ENCODE results near the gene TMEM158. TPM values are rescaled to one million over a fixed set of nuclear protein-coding genes. Genes with fewer than 3 reads are reported as not detected.

The TMEM158 gene
- total and polyA plus RNA-seq, 2 donors from 2014 or later: 3.1 to 5.1 TPM

GRCh38 chr3:45188719-45189659 lies 37.1 kb downstream of the TMEM158 start:
- TF ChIP-seq CTCF (IDR thresholded peaks at IDR 0.05; ENCODE audit: borderline replicate concordance, extremely low read depth, insufficient read depth): no peak
- DNase-seq (peak in 2 of 5 donors; percentile 51 to 86), FAIRE-seq (no peak)
- no peak overlapping the region for H3K4me3 ChIP-seq (ENCODE audit: low read length in 3 of 3)
- no peaks in the 10 kb centered on the region for H3K27me3 ChIP-seq (ENCODE audit: control insufficient read depth, insufficient read depth, low read length)
- H3K9ac ChIP-seq (ENCODE audit: low read length in 3 of 3): no peak overlapping the region
- no peaks in the 10 kb centered on the region for H3K9me3 ChIP-seq (ENCODE audit: control insufficient read depth in 2 of 3, insufficient read depth in 1 of 3, low read length in 3 of 3)
- no peaks in the 10 kb centered on the region for H3K36me3 ChIP-seq (ENCODE audit: control insufficient read depth in 2 of 3, insufficient read depth in 3 of 3, low read length in 3 of 3)
- intact Hi-C loops (cut with DNase I): no loop called here
- H3K27ac ChIP-seq (ENCODE audit: low read depth in 2 of 2, low read length in 2 of 2): no peak overlapping the region
- no peaks in the 10 kb centered on the region for H3K4me1 ChIP-seq (ENCODE audit: control insufficient read depth in 2 of 3, insufficient read depth in 2 of 3, low read depth in 1 of 3, low read length in 3 of 3)

GRCh38 chr3:45187694-45188141 lies 38.4 kb downstream of the TMEM158 start:
- intact Hi-C loops (cut with DNase I): no loop called here
- Histone ChIP-seq H3K9me3 (ENCODE audit: control insufficient read depth in 2 of 3, insufficient read depth in 1 of 3, low read length in 3 of 3) (no peaks in the 10 kb centered on the region), H3K9ac (ENCODE audit: low read length in 3 of 3) (no peak overlapping the region), H3K4me3 (ENCODE audit: low read length in 3 of 3) (no peak overlapping the region), H3K36me3 (ENCODE audit: control insufficient read depth in 2 of 3, insufficient read depth in 3 of 3, low read length in 3 of 3) (no peaks in the 10 kb centered on the region), H3K27ac (ENCODE audit: low read depth in 2 of 2, low read length in 2 of 2) (no peak overlapping the region), H3K4me1 (ENCODE audit: control insufficient read depth in 2 of 3, insufficient read depth in 2 of 3, low read depth in 1 of 3, low read length in 3 of 3) (peaks cover 0 to 5% (median 0%) of the 10 kb centered on the region in 3 donors), H3K27me3 (ENCODE audit: control insufficient read depth, insufficient read depth, low read length) (no peaks in the 10 kb centered on the region)
- FAIRE-seq (no peak), DNase-seq (no peak)
- no peak for TF ChIP-seq CTCF (IDR thresholded peaks at IDR 0.05; ENCODE audit: borderline replicate concordance, extremely low read depth, insufficient read depth)

- intact Hi-C loops (cut with DNase I): no loop called here
- Histone ChIP-seq H3K9ac (ENCODE audit: low read length in 3 of 3) (no peak overlapping the region), H3K4me3 (ENCODE audit: low read length in 3 of 3) (no peak overlapping the region), H3K27ac (ENCODE audit: low read depth in 2 of 2, low read length in 2 of 2) (no peak overlapping the region), H3K9me3 (ENCODE audit: control insufficient read depth in 2 of 3, insufficient read depth in 1 of 3, low read length in 3 of 3) (no peaks in the 10 kb centered on the region), H3K36me3 (ENCODE audit: control insufficient read depth in 2 of 3, insufficient read depth in 3 of 3, low read length in 3 of 3) (no peaks in the 10 kb centered on the region), H3K4me1 (ENCODE audit: control insufficient read depth in 2 of 3, insufficient read depth in 2 of 3, low read depth in 1 of 3, low read length in 3 of 3) (peaks cover 0 to 5% (median 0%) of the 10 kb centered on the region in 3 donors), H3K27me3 (ENCODE audit: control insufficient read depth, insufficient read depth, low read length) (no peaks in the 10 kb centered on the region)
- DNase-seq (no peak), FAIRE-seq (no peak)
- no peak for TF ChIP-seq CTCF (IDR thresholded peaks at IDR 0.05; ENCODE audit: borderline replicate concordance, extremely low read depth, insufficient read depth)
Observed at GRCh38 chr3:45186871-45187270, 39.2 kb downstream of the TMEM158 start.
